Measurements from ENCODE around the gene IL18R1. TPM values are rescaled to one million over a fixed set of nuclear protein-coding genes. Genes with fewer than 3 reads are reported as not detected.

Gene IL18R1
- total RNA-seq, 1 donor from 2014 or later, result 0.37 TPM

GRCh38 chr2:102442967-102443828, 87.6 kb downstream of the IL18R1 start:
- Mint-ChIP-seq H3K4me1 (ENCODE audit: low read depth) (peaks cover 2% of the 10 kb centered on the region), H3K4me3 (ENCODE audit: unreplicated experiment) (no peak overlapping the region), H3K27me3 (ENCODE audit: low read depth) (peaks cover 7% of the 10 kb centered on the region), H3K27ac (ENCODE audit: unreplicated experiment) (no peak overlapping the region), H3K36me3 (ENCODE audit: low read depth) (no peaks in the 10 kb centered on the region), H3K9me3 (ENCODE audit: low read depth) (no peaks in the 10 kb centered on the region)
- no peak for DNase-seq (ENCODE audit: low spot score)
- TF ChIP-seq, protein P1, sequence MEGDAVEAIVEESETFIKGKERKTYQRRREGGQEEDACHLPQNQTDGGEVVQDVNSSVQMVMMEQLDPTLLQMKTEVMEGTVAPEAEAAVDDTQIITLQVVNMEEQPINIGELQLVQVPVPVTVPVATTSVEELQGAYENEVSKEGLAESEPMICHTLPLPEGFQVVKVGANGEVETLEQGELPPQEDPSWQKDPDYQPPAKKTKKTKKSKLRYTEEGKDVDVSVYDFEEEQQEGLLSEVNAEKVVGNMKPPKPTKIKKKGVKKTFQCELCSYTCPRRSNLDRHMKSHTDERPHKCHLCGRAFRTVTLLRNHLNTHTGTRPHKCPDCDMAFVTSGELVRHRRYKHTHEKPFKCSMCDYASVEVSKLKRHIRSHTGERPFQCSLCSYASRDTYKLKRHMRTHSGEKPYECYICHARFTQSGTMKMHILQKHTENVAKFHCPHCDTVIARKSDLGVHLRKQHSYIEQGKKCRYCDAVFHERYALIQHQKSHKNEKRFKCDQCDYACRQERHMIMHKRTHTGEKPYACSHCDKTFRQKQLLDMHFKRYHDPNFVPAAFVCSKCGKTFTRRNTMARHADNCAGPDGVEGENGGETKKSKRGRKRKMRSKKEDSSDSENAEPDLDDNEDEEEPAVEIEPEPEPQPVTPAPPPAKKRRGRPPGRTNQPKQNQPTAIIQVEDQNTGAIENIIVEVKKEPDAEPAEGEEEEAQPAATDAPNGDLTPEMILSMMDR (IDR thresholded peaks at IDR 0.05), result peak; percentile 91

GRCh38 chr2:102444233-102444632, 88.6 kb downstream of the IL18R1 start:
- no peak overlapping the region for H3K27ac Mint-ChIP-seq (ENCODE audit: unreplicated experiment)
- DNase-seq (ENCODE audit: low spot score), result no peak
- H3K36me3 Mint-ChIP-seq (ENCODE audit: low read depth), result no peaks in the 10 kb centered on the region
- TF ChIP-seq, protein P1 (IDR thresholded peaks at IDR 0.05), result no peak
- H3K4me1 Mint-ChIP-seq (ENCODE audit: low read depth), result peaks cover 2% of the 10 kb centered on the region
- H3K4me3 Mint-ChIP-seq (ENCODE audit: unreplicated experiment), result no peak overlapping the region
- no peaks in the 10 kb centered on the region for H3K9me3 Mint-ChIP-seq (ENCODE audit: low read depth)
- H3K27me3 Mint-ChIP-seq (ENCODE audit: low read depth), result peaks cover 7% of the 10 kb centered on the region

GRCh38 chr2:102446936-102447335, 91.3 kb downstream of the IL18R1 start:
- TF ChIP-seq, protein P1 (IDR thresholded peaks at IDR 0.05), result no peak
- H3K27me3 Mint-ChIP-seq (ENCODE audit: low read depth), result peaks cover 16% of the 10 kb centered on the region

More at GRCh38 chr2:102446936-102447335, 91.3 kb downstream of the IL18R1 start:
- Mint-ChIP-seq H3K4me3 (ENCODE audit: unreplicated experiment) (no peak overlapping the region), H3K36me3 (ENCODE audit: low read depth) (no peaks in the 10 kb centered on the region), H3K9me3 (ENCODE audit: low read depth) (no peaks in the 10 kb centered on the region), H3K27ac (ENCODE audit: unreplicated experiment) (no peak overlapping the region), H3K4me1 (ENCODE audit: low read depth) (peaks cover 2% of the 10 kb centered on the region)
- no peak for DNase-seq (ENCODE audit: low spot score)

Small RNAs within 50 kb of the gene (microRNA-seq; reads per million reads assigned to microRNA genes)
- not detected for gene MIR4772 (ENCODE audit: borderline number of aligned reads)

Other genes with a start within 250 kb of the IL18R1 start
- 22.0 to 53.7 TPM (median 22.9 TPM) in 3 replicates for gene IL1R1, start 213.1 kb upstream of the IL18R1 start, total RNA-seq
- 0.07 to 0.46 TPM in 2 of 3 replicates, not detected in the other for gene IL1RL2, start 168.8 kb upstream of the IL18R1 start, total RNA-seq
- gene IL1RL1, start 44.2 kb upstream of the IL18R1 start, total RNA-seq, result not detected in 3 replicates
- gene IL18RAP, start 67.4 kb downstream of the IL18R1 start, total RNA-seq, result not detected in 3 replicates
- gene SLC9A4, start 117.4 kb downstream of the IL18R1 start, total RNA-seq, result not detected in 3 replicates